ENCODE results near the gene CDH24. TPM values are rescaled to one million over a fixed set of nuclear protein-coding genes. Genes with fewer than 3 reads are reported as not detected.

CDH24 gene
- total and polyA plus RNA-seq, 9 of the 15 experiments (the other 6 are each of a cell fraction or from before 2014, with no cell fraction given), result 0.04 to 16.2 (median 4.9) TPM

DNA sequence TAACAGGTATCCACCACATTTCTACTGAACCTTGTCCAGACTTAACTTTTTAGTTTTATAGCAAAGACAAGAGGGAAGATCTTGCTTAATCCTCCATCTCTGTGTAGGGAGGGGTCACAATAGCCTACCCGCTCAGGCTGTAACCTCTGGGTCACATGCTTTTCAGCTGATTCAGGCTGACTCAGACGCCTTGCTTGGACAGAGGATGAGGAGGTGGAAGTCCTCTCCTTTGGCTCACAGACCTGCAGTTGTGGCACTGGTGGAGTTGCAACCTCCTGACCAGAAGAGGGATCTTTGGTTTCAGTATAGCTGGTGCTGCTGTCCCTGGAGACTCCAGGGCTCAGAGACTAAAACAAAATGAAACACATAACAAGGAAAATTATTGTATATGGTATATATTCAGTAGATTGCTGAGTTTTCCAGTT, 21.4 kb upstream of the CDH24 start (continued):
- TF ChIP-seq ARID1B (IDR thresholded peaks at IDR 0.05) (peak; percentile 78), USF1 (CRISPR knock-in tag; IDR thresholded peaks at IDR 0.05) (peak; percentile 88), THRB (CRISPR knock-in tag; conservative IDR thresholded peaks at IDR 0.05) (no peak), TCF3 (CRISPR knock-in tag; IDR thresholded peaks at IDR 0.05) (no peak), FOXM1 (IDR thresholded peaks at IDR 0.05; ENCODE audit: low read depth) (no peak), FOXM1 (CRISPR knock-in tag; IDR thresholded peaks at IDR 0.05; ENCODE audit: low read depth) (no peak), ATF1 (CRISPR knock-in tag; IDR thresholded peaks at IDR 0.05) (no peak), ATF1 (tag; IDR thresholded peaks at IDR 0.05) (peak; percentile 27; the same call in 1 of the 2 replicates), NCOR1 (IDR thresholded peaks at IDR 0.05) (no peak; the same call in 1 of the 2 replicates), MITF (IDR thresholded peaks at IDR 0.05) (peak; percentile 76), SIX5 (IDR thresholded peaks at IDR 0.05; ENCODE audit: borderline replicate concordance in 1 of 2, insufficient read depth in 1 of 2, low read depth in 1 of 2, low read length in 2 of 2) (no peak), TGIF2 (CRISPR knock-in tag; IDR thresholded peaks at IDR 0.05) (no peak), NONO (IDR thresholded peaks at IDR 0.05; ENCODE audit: low read depth in 2 of 2, low read length in 1 of 2) (no peak), ARID3A (IDR thresholded peaks at IDR 0.05; ENCODE audit: borderline replicate concordance, low read depth, low read length) (no peak), ESRRA (IDR thresholded peaks at IDR 0.05; ENCODE audit: borderline replicate concordance, low read depth) (peak; percentile 48; the same call in 1 of the 2 replicates), MNT (conservative IDR thresholded peaks at IDR 0.05) (peak; percentile 66 to 89; a peak in 3 of 4 replicates), ZFP30 (CRISPR knock-in tag; IDR thresholded peaks at IDR 0.05; ENCODE audit: borderline replicate concordance) (no peak), DACH1 (IDR thresholded peaks at IDR 0.05; ENCODE audit: partially characterized antibody) (peak; percentile 93), FOSL1 (tag; conservative IDR thresholded peaks at IDR 0.05) (peak; percentile 98), ZNF764 (CRISPR knock-in tag; IDR thresholded peaks at IDR 0.05; ENCODE audit: low read depth) (no peak), ZNF41 (CRISPR knock-in tag; conservative IDR thresholded peaks at IDR 0.05) (peak; percentile 78)
